Bronchial epithelial cell (primary cell): ENCODE results near the gene MAFF. TPM values are rescaled to one million over a fixed set of nuclear protein-coding genes. Genes with fewer than 3 reads are reported as not detected.
"Not testable (repeated sequence)": the region's sequence is repeated elsewhere in the genome, so short reads cannot be mapped to it uniquely, and the experiment has no call there.

Experiments used
- DNase-seq: peaks from one replicate; pipeline ENCODE4 v3.0.0-alpha.2; 2010; ENCODE audit warnings: low read depth
- FAIRE-seq: peaks from 2 replicates; lab custom pipeline; 2011; peaks lifted over from hg19 to GRCh38; lab: Jason Lieb, UNC
- H3K27me3 ChIP-seq: 2 replicates; pipeline ENCODE4 v1.5.1; 2011; ENCODE audit warnings: low read length; ENCODE audit not compliant: control insufficient read depth, insufficient read depth
- H3K36me3 ChIP-seq: 2 replicates; pipeline ENCODE4 v1.5.1; 2011; ENCODE audit warnings: low read length; ENCODE audit not compliant: control insufficient read depth, insufficient read depth
- H3K4me3 ChIP-seq: 2 replicates; pipeline ENCODE4 v1.5.1; 2011; ENCODE audit warnings: mild to moderate bottlenecking, low read depth, low read length, control low read depth
- CTCF ChIP-seq: IDR thresholded peaks from 2 replicates; pipeline ENCODE4 v1.5.1; 2011; ENCODE audit warnings: mild to moderate bottlenecking, moderate library complexity, low read length, control low read depth, inconsistent platforms; ENCODE audit not compliant: insufficient read depth, severe bottlenecking
- total RNA-seq: library from RNA; depleted of rRNA; stranded (reverse); fragments of >200 nt; gene quantifications from 2 replicates; pipeline ENCODE4 v1.2.1, GENCODE V29; 2014

The MAFF gene
- total RNA-seq, 1 donor from 2014 or later: 25.0 TPM

GRCh38 chr22:38176170-38176741 lies 25.5 kb upstream of the MAFF start:
- H3K27me3 ChIP-seq: no peaks in the 10 kb centered on the region
- H3K4me3 ChIP-seq: no peak overlapping the region
- no peak for FAIRE-seq
- no peak for TF ChIP-seq CTCF
- H3K36me3 ChIP-seq: no peaks in the 10 kb centered on the region
- peak; percentile 54 for DNase-seq

DNA sequence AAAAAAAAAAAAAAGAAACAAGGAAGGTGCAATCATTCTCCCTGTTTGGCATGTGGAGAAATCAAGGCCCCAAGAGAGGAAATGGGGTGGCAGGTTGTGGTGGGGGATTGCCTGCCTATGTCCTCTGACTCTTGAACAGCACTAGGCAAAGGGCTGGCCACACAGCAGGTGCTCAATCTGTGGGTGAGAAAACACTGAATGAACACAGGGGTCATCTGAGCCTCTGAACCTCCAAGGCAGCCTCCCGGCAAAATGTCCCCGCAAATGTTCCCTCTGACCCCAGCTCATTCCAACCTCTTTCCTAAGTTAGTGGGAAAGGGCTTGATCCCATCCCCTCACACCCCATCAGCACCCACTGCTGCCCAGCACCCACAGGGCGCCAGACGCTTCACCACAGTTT lies 24.8 kb upstream of the MAFF start:
- Histone ChIP-seq H3K36me3 (no peaks in the 10 kb centered on the region), H3K4me3 (no peak overlapping the region), H3K27me3 (no peaks in the 10 kb centered on the region)
- no peak for DNase-seq
- no peak for FAIRE-seq
- no peak for TF ChIP-seq CTCF

DNA sequence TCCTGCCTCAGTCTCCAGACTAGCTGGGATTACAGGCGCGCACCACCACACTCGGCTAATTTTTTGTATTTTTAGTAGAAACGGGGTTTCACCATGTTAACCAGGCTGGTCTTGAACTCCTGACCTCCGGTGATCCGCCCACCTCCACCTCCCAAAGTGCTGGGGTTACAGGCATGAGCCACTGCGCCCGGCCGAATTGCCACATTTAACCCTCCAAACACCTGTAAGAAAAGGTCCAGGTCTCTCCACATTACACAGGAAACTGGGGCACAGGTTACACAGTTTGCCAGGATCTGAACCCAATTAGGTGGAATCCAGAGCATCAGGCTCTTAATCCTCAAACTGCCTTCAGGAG lies 24.2 kb upstream of the MAFF start:
- FAIRE-seq, DNase-seq, H3K27me3 ChIP-seq, H3K36me3 ChIP-seq, H3K4me3 ChIP-seq: not testable (repeated sequence)

DNA sequence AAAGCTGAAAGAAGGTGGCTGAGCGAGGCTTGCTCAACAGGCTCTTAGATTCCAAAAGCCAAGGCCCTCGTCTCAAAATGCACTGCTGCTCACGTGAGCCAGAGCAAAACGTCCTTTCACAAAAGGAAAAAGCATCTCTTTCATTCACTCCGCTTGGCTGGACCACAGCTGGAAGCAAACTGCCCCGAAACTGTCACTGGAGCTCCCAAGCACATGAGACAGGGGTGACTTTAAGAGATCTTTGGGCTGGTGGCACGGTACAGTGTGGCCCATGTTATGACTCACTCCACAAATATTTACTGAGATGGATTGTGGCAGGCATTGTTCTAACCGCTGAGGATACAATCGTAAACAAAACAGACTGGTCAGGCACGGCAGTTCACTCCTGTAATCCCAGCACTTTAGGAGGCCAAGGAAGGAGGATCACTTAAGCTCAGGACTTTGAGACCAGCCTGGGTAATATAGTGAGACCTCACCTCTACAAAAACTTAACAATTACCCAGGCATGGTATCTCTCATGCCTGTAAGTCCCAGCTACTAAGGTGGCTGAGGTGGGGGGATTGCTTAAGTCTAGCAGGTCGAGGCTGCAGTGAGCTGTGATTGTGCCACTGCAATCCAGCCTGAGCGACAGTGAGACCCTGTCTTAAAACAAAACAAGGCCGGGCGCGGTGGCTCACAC lies 23.7 kb upstream of the MAFF start:
- no peaks in the 10 kb centered on the region for H3K27me3 ChIP-seq
- no peaks in the 10 kb centered on the region for H3K36me3 ChIP-seq
- no peak for TF ChIP-seq CTCF
- no peak overlapping the region for H3K4me3 ChIP-seq
- DNase-seq (peak; percentile 63), FAIRE-seq (no peak)

- not testable (repeated sequence) for DNase-seq, H3K36me3 ChIP-seq, H3K4me3 ChIP-seq, FAIRE-seq, H3K27me3 ChIP-seq
Observed at GRCh38 chr22:38178605-38178937, 23.2 kb upstream of the MAFF start.

DNA sequence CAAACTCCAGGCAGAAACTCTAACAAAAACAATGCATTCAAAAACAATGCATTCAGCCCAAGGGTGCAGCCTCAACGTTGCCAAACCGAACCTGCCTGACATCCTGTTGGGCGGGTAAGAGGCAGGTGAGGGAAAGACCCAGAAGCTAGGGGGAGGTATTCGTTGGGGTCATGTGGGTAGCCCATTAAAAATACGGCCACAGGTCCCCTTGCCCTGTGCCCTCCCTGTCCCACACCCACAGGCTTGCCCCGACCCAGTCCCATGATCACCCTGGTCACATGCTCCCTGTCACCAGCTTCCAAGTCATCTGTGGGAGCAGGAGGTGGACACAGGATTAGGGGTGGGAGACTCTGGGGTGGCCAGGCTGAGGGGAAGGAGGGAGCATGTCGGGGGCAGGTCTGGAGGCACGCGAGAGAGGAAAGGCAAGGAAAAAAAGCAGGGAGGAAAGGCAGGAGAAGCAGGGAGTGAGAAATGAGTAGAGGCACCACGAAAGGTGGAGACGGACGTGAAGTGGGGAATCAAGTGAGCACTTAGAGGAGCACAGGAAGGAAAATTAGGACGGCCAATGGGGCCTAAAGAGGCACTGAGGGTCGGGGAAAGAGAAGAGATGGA lies 20.8 kb upstream of the MAFF start:
- H3K36me3 ChIP-seq: no peaks in the 10 kb centered on the region
- peak overlapping the region; percentile 71 for H3K4me3 ChIP-seq
- FAIRE-seq (no peak), DNase-seq (peak; percentile 77)
- TF ChIP-seq CTCF: peak; percentile 13
- H3K27me3 ChIP-seq: no peaks in the 10 kb centered on the region
